ENCODE measurements around the gene ADARB2.
"Not testable (repeated sequence)": the region's sequence is repeated elsewhere in the genome, so short reads cannot be mapped to it uniquely, and the experiment has no call there.

Gene ADARB2

GRCh38 chr10:1634239-1634638 is 103.1 kb downstream of the ADARB2 start:
- DNase-seq = no peak

GRCh38 chr10:1633783-1634182 is 103.5 kb downstream of the ADARB2 start:
- no peak for DNase-seq

GRCh38 chr10:1632596-1632995 is 104.7 kb downstream of the ADARB2 start:
- no peak for DNase-seq

GRCh38 chr10:1632141-1632540 is 105.2 kb downstream of the ADARB2 start:
- DNase-seq = no peak

- no peak for DNase-seq
Measured at GRCh38 chr10:1631282-1631681, 106.0 kb downstream of the ADARB2 start.

GRCh38 chr10:1630304-1630703 is 107.0 kb downstream of the ADARB2 start:
- DNase-seq = no peak

GRCh38 chr10:1629326-1630198 is 107.8 kb downstream of the ADARB2 start:
- no peak for DNase-seq

GRCh38 chr10:1628757-1629156 is 108.6 kb downstream of the ADARB2 start:
- no peak for DNase-seq

- DNase-seq = no peak
Measured at GRCh38 chr10:1627945-1628344, 109.4 kb downstream of the ADARB2 start.

- DNase-seq = no peak
Measured at GRCh38 chr10:1626835-1627234, 110.5 kb downstream of the ADARB2 start.

GRCh38 chr10:1626410-1626809 is 110.9 kb downstream of the ADARB2 start:
- DNase-seq = no peak

- DNase-seq = no peak
Measured at GRCh38 chr10:1625731-1626130, 111.6 kb downstream of the ADARB2 start.

GRCh38 chr10:1625079-1625478 is 112.2 kb downstream of the ADARB2 start:
- no peak for DNase-seq

- DNase-seq = no peak
Measured at GRCh38 chr10:1624240-1624639, 113.1 kb downstream of the ADARB2 start.

GRCh38 chr10:1620803-1621202 is 116.5 kb downstream of the ADARB2 start:
- no peak for DNase-seq

GRCh38 chr10:1617376-1618317 is 119.7 kb downstream of the ADARB2 start:
- DNase-seq = not testable (repeated sequence)

GRCh38 chr10:1616701-1617100 is 120.6 kb downstream of the ADARB2 start:
- DNase-seq = not testable (repeated sequence)

GRCh38 chr10:1615186-1615954 is 122.0 kb downstream of the ADARB2 start:
- no peak for DNase-seq

GRCh38 chr10:1613511-1613910 is 123.8 kb downstream of the ADARB2 start:
- DNase-seq = no peak

- DNase-seq = no peak
Measured at GRCh38 chr10:1612908-1613307, 124.4 kb downstream of the ADARB2 start.

- DNase-seq = no peak
Measured at GRCh38 chr10:1611936-1612550, 125.3 kb downstream of the ADARB2 start.

- DNase-seq = no peak
Measured at GRCh38 chr10:1610986-1611770, 126.1 kb downstream of the ADARB2 start.
